HG02571 (cell line): ENCODE measurements around the gene ZNF333.
A peak's percentile ranks its signal among the peaks of the same experiment; 100 is the strongest.

Experiments
- ATAC-seq: cut with Tn5 transposase; IDR thresholded peaks from one replicate; pipeline ENCODE4 v1.9.1; 2021; ENCODE audit warnings: mild to moderate bottlenecking, moderate library complexity; ENCODE audit not compliant: unreplicated experiment

ZNF333 gene

GRCh38 chr19:14689598-14690503 lies at the start of gene ZNF333:
TSS of gene ZNF333 (plus strand) at chr19:14690048. CDS start at chr19:14693492, 3,444 bp downstream.
- peak; percentile 88 for ATAC-seq

GRCh38 chr19:14648506-14648905 lies 41.3 kb upstream of the ZNF333 start:
- no peak for ATAC-seq

GRCh38 chr19:14649020-14649419 lies 40.8 kb upstream of the ZNF333 start:
- no peak for ATAC-seq

GRCh38 chr19:14650161-14650560 lies 39.7 kb upstream of the ZNF333 start:
- no peak for ATAC-seq

- ATAC-seq, result no peak
These were observed 34.9 kb upstream of the ZNF333 start for GRCh38 chr19:14654786-14655560.

- ATAC-seq, result no peak
These were observed 34.1 kb upstream of the ZNF333 start for GRCh38 chr19:14655726-14656125.

GRCh38 chr19:14659874-14660489 lies 29.9 kb upstream of the ZNF333 start:
- no peak for ATAC-seq

GRCh38 chr19:14661372-14661924 lies 28.4 kb upstream of the ZNF333 start:
- ATAC-seq, result no peak

- no peak for ATAC-seq
These were observed 19.9 kb upstream of the ZNF333 start for GRCh38 chr19:14669940-14670339.

GRCh38 chr19:14670408-14670807 lies 19.4 kb upstream of the ZNF333 start:
- ATAC-seq, result no peak

GRCh38 chr19:14672188-14672872 lies 17.5 kb upstream of the ZNF333 start:
- no peak for ATAC-seq

- ATAC-seq, result no peak
These were observed 16.8 kb upstream of the ZNF333 start for GRCh38 chr19:14673088-14673487.

- ATAC-seq, result no peak
These were observed 15.1 kb upstream of the ZNF333 start, which contains the start of gene ADGRE3 for GRCh38 chr19:14674764-14675163. TSS of gene ADGRE3 (minus strand) at chr19:14674844. CDS start at chr19:14674770, 74 bp downstream.

- ATAC-seq, result no peak
These were observed 13.1 kb upstream of the ZNF333 start for GRCh38 chr19:14676762-14677161.

- ATAC-seq, result no peak
These were observed 12.4 kb upstream of the ZNF333 start for GRCh38 chr19:14677464-14677863.

GRCh38 chr19:14678199-14678598 lies 11.6 kb upstream of the ZNF333 start:
- no peak for ATAC-seq

GRCh38 chr19:14682084-14682483 lies 7.8 kb upstream of the ZNF333 start:
- no peak for ATAC-seq

- ATAC-seq, result no peak
These were observed 6.4 kb upstream of the ZNF333 start for GRCh38 chr19:14683439-14683838.

- ATAC-seq, result no peak
These were observed 3.4 kb upstream of the ZNF333 start for GRCh38 chr19:14686411-14686810.

- ATAC-seq, result no peak
These were observed 4.9 kb downstream of the ZNF333 start for GRCh38 chr19:14694641-14695266.
